Endometrial microvascular endothelial cells (primary cell): Measurements from ENCODE around the gene POLD4. TPM values are rescaled to one million over a fixed set of nuclear protein-coding genes. Genes with fewer than 3 reads are reported as not detected.

Source experiments
- in situ Hi-C: cut with HindIII; loops from 2 replicates; pipeline ENCODE4 v1.10.0; 2017; ENCODE audit warnings: low sequenced_read_pairs, low pct_unique_long_range_greater_than_20kb; ENCODE audit errors: inconsistent ontology term
- total RNA-seq: library from RNA; depleted of rRNA; stranded (reverse); fragments of >200 nt; gene quantifications from one replicate; pipeline ENCODE4 v1.2.3, GENCODE V29; 2015; ENCODE audit errors: inconsistent ontology term

The POLD4 gene
- total RNA-seq, 1 donor from 2014 or later: 100 TPM

- in situ Hi-C loops: no loop called here
Measured at GRCh38 chr11:67310246-67311050, 42.9 kb downstream of the POLD4 start.

DNA sequence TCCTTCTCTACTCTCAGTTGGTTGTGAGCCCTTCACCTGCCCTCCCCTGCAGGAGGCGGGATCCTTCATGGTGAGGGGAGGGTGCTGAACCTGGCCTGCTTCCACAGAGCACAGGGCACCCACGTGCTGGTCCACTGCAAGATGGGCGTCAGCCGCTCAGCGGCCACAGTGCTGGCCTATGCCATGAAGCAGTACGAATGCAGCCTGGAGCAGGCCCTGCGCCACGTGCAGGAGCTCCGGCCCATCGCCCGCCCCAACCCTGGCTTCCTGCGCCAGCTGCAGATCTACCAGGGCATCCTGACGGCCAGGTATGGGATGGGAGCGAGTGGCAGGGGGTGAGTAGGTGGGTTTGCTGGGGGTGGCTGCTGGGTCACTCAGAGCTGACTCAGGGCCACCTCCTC is 43.7 kb downstream of the POLD4 start:
- in situ Hi-C loops: no loop called here

GRCh38 chr11:67309166-67309565 is 44.2 kb downstream of the POLD4 start:
- in situ Hi-C loops: no loop called here

GRCh38 chr11:67308031-67308866 is 45.1 kb downstream of the POLD4 start:
- in situ Hi-C loops: no loop called here

GRCh38 chr11:67307545-67308001 is 45.8 kb downstream of the POLD4 start:
- in situ Hi-C loops: no loop called here

DNA sequence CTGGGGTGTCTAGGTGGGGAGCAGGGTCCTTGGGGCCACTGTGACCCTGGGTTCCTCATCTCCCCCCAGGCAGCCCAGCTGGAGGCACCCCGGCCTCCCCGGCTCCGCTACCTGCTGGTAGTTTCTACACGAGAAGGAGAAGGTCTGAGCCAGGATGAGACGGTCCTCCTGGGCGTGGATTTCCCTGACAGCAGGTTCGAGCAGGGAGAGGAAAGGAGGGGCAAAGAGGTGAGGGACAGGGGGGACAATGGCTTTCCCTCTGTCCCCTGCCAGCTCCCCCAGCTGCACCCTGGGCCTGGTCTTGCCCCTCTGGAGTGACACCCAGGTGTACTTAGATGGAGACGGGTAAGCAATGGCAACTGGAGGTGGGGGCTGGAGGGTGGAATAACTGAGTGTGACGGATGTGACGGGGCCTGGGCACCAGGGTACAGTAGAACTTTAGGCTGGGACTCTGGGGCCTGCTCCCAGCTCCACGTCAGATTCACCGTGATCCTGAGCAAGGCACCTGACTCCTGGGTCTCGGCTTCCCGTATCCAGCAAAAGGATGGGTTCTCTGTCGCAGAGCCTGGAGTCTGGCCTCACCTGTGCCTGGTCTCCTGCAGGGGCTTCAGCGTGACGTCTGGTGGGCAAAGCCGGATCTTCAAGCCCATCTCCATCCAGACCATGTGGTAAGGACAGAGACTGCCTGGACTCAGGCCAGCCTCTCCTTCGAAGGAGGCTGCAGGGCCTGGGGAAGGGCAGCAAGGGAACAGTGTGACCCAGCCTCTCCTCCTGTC is 46.4 kb downstream of the POLD4 start:
- in situ Hi-C loops: no loop called here

- in situ Hi-C loops: no loop called here
Measured at GRCh38 chr11:67304511-67305113, 48.7 kb downstream of the POLD4 start.

- in situ Hi-C loops: no loop called here
Measured at GRCh38 chr11:67303835-67304411, 49.4 kb downstream of the POLD4 start.

DNA sequence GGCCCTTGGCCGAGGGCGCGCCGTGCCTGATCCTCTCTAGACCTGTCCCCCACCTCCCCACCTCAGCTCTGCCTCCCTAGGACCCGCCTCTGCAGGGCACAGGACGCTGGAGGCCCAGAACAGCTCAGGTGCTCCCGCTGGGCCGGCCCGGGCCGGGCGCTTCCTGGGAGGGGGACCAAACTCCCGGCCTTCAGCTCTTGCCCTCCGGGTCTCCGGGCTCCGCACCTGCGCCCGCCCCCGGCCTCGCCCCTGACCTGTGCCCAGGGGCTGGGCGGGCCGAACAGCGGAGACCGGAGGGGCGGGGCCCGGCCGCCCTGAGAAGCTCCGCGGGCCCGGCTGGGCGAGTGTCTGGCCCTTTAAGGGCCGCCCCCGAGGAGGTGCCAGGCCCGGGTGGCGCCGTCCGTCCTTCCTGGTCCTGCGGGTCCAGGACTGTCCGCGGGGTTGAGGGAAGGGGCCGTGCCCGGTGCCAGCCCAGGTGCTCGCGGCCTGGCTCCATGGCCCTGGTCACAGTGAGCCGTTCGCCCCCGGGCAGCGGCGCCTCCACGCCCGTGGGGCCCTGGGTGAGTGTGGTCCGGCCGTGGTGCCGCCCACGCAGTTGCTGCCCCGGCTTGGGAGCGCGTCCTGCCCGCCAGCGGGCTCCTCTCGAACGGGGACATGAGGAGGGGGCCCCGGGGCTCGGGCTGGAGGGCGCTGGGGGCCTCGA is 50.1 kb downstream of the POLD4 start, which contains the start of gene SSH3:
TSS of gene SSH3 (plus strand) at position 399 of the 703 bp plus-strand sequence. CDS start at position 495, 96 bp downstream.
- in situ Hi-C loops: no loop called here

DNA sequence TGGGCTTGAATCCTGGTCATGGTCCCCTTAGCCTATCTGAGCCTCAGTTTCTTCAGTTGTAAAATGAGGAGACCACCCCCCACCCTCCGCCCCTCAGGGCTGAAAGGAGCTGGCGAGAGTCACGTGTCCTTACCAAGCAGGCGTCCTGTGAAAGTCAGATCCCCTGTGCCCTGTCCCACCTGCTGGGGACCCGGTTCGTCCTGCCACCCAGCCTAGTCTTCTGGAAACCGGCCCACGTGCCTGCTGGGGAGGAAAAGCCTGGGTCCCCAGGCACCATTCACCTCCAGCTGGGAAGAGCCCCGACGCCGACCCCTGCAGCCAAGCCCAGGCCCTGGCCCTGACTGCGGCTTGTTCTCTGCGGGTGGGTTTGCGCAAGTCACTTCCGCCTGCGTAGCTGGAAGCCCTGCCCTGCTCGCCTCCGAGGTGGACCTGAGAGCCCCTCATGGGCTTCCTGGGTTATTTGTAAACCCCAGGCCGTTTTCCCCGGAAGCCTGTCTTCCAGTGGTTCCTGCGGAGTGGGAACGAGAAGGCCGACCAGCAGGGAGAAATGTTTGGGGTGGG is 50.7 kb downstream of the POLD4 start:
- in situ Hi-C loops: no loop called here

DNA sequence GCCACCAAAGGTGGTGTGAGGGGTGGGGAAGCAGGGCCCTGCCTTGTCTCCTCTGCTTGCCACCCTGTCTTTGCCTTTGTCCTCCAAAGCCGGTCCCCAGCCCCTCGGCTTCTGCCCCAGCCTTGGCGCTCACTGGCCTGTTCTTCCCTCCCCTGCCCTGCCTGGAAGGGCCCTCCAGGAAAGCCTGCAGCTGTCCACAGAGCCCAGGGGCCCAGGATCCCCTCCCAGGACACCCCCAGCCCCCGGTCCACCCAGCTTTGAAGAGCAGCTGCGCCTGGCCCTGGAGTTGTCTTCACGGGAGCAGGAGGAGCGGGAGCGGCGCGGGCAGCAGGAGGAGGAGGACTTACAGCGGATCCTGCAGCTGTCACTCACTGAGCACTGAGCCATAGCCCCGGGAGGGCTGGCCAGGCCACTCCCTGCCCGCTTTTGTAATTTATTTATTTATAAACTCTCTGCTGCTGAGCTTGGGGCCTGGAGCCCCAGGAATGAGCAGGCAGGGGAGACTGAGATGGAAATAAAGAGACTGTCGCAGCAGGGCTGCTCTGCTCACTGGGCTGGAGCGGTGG is 51.3 kb downstream of the POLD4 start:
- in situ Hi-C loops: no loop called here

- in situ Hi-C loops: no loop called here
Measured at GRCh38 chr11:67301313-67301921, 51.9 kb downstream of the POLD4 start.

Other genes starting within 250 kb of the POLD4 start
- gene KDM2A, start 234.3 kb downstream of the POLD4 start, total RNA-seq: 39.8 TPM
- gene GRK2, start 87.1 kb downstream of the POLD4 start, total RNA-seq: 70.4 TPM
- 19.7 TPM for gene ANKRD13D, start 64.2 kb downstream of the POLD4 start, total RNA-seq
- 10.1 TPM for gene SSH3, start 50.0 kb downstream of the POLD4 start, total RNA-seq
- 2.2 TPM for gene CLCF1, start 20.1 kb upstream of the POLD4 start, total RNA-seq
- 9.5 TPM for gene RAD9A, start 38.4 kb upstream of the POLD4 start, total RNA-seq
- gene PPP1CA, start 48.3 kb upstream of the POLD4 start, total RNA-seq: 302 TPM
- not detected for gene TBC1D10C, start 50.5 kb upstream of the POLD4 start, total RNA-seq
- gene CARNS1, start 62.1 kb upstream of the POLD4 start, total RNA-seq: not detected
- 65.8 TPM for gene RPS6KB2, start 74.9 kb upstream of the POLD4 start, total RNA-seq
- not detected for gene PTPRCAP, start 84.1 kb upstream of the POLD4 start, total RNA-seq
- gene CORO1B, start 89.9 kb upstream of the POLD4 start, total RNA-seq: 130 TPM
- gene GPR152, start 99.2 kb upstream of the POLD4 start, total RNA-seq: not detected
- gene CABP4, start 101.8 kb upstream of the POLD4 start, total RNA-seq: 2.0 TPM
- 39.0 TPM for gene TMEM134, start 115.7 kb upstream of the POLD4 start, total RNA-seq
- 31.4 TPM for gene AIP, start 129.5 kb upstream of the POLD4 start, total RNA-seq
- 12.5 TPM for gene PITPNM1, start 151.8 kb upstream of the POLD4 start, total RNA-seq
- 53.1 TPM for gene CDK2AP2, start 154.6 kb upstream of the POLD4 start, total RNA-seq
- gene CABP2, start 169.9 kb upstream of the POLD4 start, total RNA-seq: not detected
- gene GSTP1, start 230.3 kb upstream of the POLD4 start, total RNA-seq: 1,295 TPM